Measurements from ENCODE around the gene TYRP1. TPM values are rescaled to one million over a fixed set of nuclear protein-coding genes. Genes with fewer than 3 reads are reported as not detected.

TYRP1 gene
- total RNA-seq, 1 experiment from 2014 or later: 0.15 TPM

GRCh38 chr9:12740845-12741244 is 47.7 kb downstream of the TYRP1 start:
- DNase-seq: no peak
- Histone ChIP-seq H3K9ac (ENCODE audit: low read length) (no peak overlapping the region), H3K27ac (ENCODE audit: low read length) (no peak overlapping the region), H3K4me2 (ENCODE audit: low read depth, low read length, poor library complexity, severe bottlenecking) (no peak overlapping the region), H3K4me3 (ENCODE audit: low read length) (no peak overlapping the region), H4K20me1 (ENCODE audit: insufficient read depth, low read depth, low read length) (no peaks in the 10 kb centered on the region), H3K9me2 (replicated peaks; ENCODE audit: insufficient read depth, low read length) (no peaks in the 10 kb centered on the region), H3K9me3 (ENCODE audit: low read length) (no peaks in the 10 kb centered on the region), H3K79me2 (ENCODE audit: low read length) (no peaks in the 10 kb centered on the region), H3K27me3 (ENCODE audit: low read length) (no peaks in the 10 kb centered on the region), H3K36me3 (ENCODE audit: insufficient read depth, low read length) (no peaks in the 10 kb centered on the region), H2AFZ (ENCODE audit: low read length) (no peak overlapping the region), H3K4me1 (ENCODE audit: low read length) (no peaks in the 10 kb centered on the region)

GRCh38 chr9:12748016-12748415 is 54.8 kb downstream of the TYRP1 start:
- Histone ChIP-seq H3K4me2 (ENCODE audit: low read depth, low read length, poor library complexity, severe bottlenecking) (no peak overlapping the region), H3K9me2 (replicated peaks; ENCODE audit: insufficient read depth, low read length) (no peaks in the 10 kb centered on the region), H2AFZ (ENCODE audit: low read length) (no peak overlapping the region), H3K36me3 (ENCODE audit: insufficient read depth, low read length) (no peaks in the 10 kb centered on the region), H3K27ac (ENCODE audit: low read length) (no peak overlapping the region), H3K79me2 (ENCODE audit: low read length) (no peaks in the 10 kb centered on the region), H3K9ac (ENCODE audit: low read length) (no peak overlapping the region), H3K4me3 (ENCODE audit: low read length) (no peak overlapping the region), H4K20me1 (ENCODE audit: insufficient read depth, low read depth, low read length) (no peaks in the 10 kb centered on the region), H3K4me1 (ENCODE audit: low read length) (no peaks in the 10 kb centered on the region), H3K9me3 (ENCODE audit: low read length) (0 out of 2 replicates have a peak, but pooled peaks cover 3% of the 10 kb centered on the region), H3K27me3 (ENCODE audit: low read length) (no peaks in the 10 kb centered on the region)
- DNase-seq: no peak

GRCh38 chr9:12748954-12749353 is 55.8 kb downstream of the TYRP1 start:
- H3K4me3 ChIP-seq (ENCODE audit: low read length): no peak overlapping the region

GRCh38 chr9:12753931-12754330 is 60.7 kb downstream of the TYRP1 start:
- Histone ChIP-seq H3K9me3 (ENCODE audit: low read length) (0 out of 2 replicates have a peak, but pooled peaks cover 3% of the 10 kb centered on the region), H3K9ac (ENCODE audit: low read length) (no peak overlapping the region), H3K79me2 (ENCODE audit: low read length) (no peaks in the 10 kb centered on the region), H3K27ac (ENCODE audit: low read length) (no peak overlapping the region), H3K4me1 (ENCODE audit: low read length) (no peaks in the 10 kb centered on the region), H3K4me3 (ENCODE audit: low read length) (no peak overlapping the region), H3K9me2 (replicated peaks; ENCODE audit: insufficient read depth, low read length) (no peaks in the 10 kb centered on the region), H3K36me3 (ENCODE audit: insufficient read depth, low read length) (no peaks in the 10 kb centered on the region), H3K4me2 (ENCODE audit: low read depth, low read length, poor library complexity, severe bottlenecking) (no peak overlapping the region), H2AFZ (ENCODE audit: low read length) (no peak overlapping the region), H4K20me1 (ENCODE audit: insufficient read depth, low read depth, low read length) (no peaks in the 10 kb centered on the region), H3K27me3 (ENCODE audit: low read length) (no peaks in the 10 kb centered on the region)
- DNase-seq: no peak

More at GRCh38 chr9:12748954-12749353, 55.8 kb downstream of the TYRP1 start:
- no peaks in the 10 kb centered on the region for H3K4me1 ChIP-seq (ENCODE audit: low read length)
- H3K36me3 ChIP-seq (ENCODE audit: insufficient read depth, low read length): no peaks in the 10 kb centered on the region
- no peak for DNase-seq
- H3K9me3 ChIP-seq (ENCODE audit: low read length): 0 out of 2 replicates have a peak, but pooled peaks cover 3% of the 10 kb centered on the region
- H3K79me2 ChIP-seq (ENCODE audit: low read length): no peaks in the 10 kb centered on the region
- no peak overlapping the region for H2AFZ ChIP-seq (ENCODE audit: low read length)
- no peaks in the 10 kb centered on the region for H3K27me3 ChIP-seq (ENCODE audit: low read length)
- no peaks in the 10 kb centered on the region for H3K9me2 ChIP-seq (replicated peaks; ENCODE audit: insufficient read depth, low read length)
- H4K20me1 ChIP-seq (ENCODE audit: insufficient read depth, low read depth, low read length): no peaks in the 10 kb centered on the region
- H3K27ac ChIP-seq (ENCODE audit: low read length): no peak overlapping the region
- no peak overlapping the region for H3K4me2 ChIP-seq (ENCODE audit: low read depth, low read length, poor library complexity, severe bottlenecking)
- no peak overlapping the region for H3K9ac ChIP-seq (ENCODE audit: low read length)

- no peaks in the 10 kb centered on the region for H3K27me3 ChIP-seq (ENCODE audit: low read length)
- H4K20me1 ChIP-seq (ENCODE audit: insufficient read depth, low read depth, low read length): no peaks in the 10 kb centered on the region
- no peaks in the 10 kb centered on the region for H3K9me2 ChIP-seq (replicated peaks; ENCODE audit: insufficient read depth, low read length)
- no peak overlapping the region for H3K27ac ChIP-seq (ENCODE audit: low read length)
- no peak overlapping the region for H3K9ac ChIP-seq (ENCODE audit: low read length)
- no peaks in the 10 kb centered on the region for H3K79me2 ChIP-seq (ENCODE audit: low read length)
- no peak for DNase-seq
- no peak overlapping the region for H3K4me3 ChIP-seq (ENCODE audit: low read length)
- H3K4me2 ChIP-seq (ENCODE audit: low read depth, low read length, poor library complexity, severe bottlenecking): no peak overlapping the region
- no peaks in the 10 kb centered on the region for H3K4me1 ChIP-seq (ENCODE audit: low read length)
- no peaks in the 10 kb centered on the region for H3K36me3 ChIP-seq (ENCODE audit: insufficient read depth, low read length)
- no peak overlapping the region for H2AFZ ChIP-seq (ENCODE audit: low read length)
- no peaks in the 10 kb centered on the region for H3K9me3 ChIP-seq (ENCODE audit: low read length)
Measured at GRCh38 chr9:12759761-12760160, 66.6 kb downstream of the TYRP1 start.

Other genes starting within 250 kb of the TYRP1 start
- not detected in 2 replicates for gene LURAP1L, start 81.6 kb downstream of the TYRP1 start, total RNA-seq (2014; rRNA removed; shearing (Covaris generic); ENCODE audit: low replicate concordance)

Measured in Karpas-422 (cell line).